Measurements from ENCODE around the gene ATP1A4.

Gene ATP1A4

GRCh38 chr1:160197231-160197630, 45.8 kb downstream of the ATP1A4 start:
- no peak for DNase-seq (ENCODE audit: low spot score)
- no peak overlapping the region for H3K4me3 ChIP-seq (ENCODE audit: severe bottlenecking)
- no peaks in the 10 kb centered on the region for H3K9me3 ChIP-seq (ENCODE audit: severe bottlenecking)
- no peaks in the 10 kb centered on the region for H3K27me3 ChIP-seq (ENCODE audit: insufficient read depth, poor library complexity, severe bottlenecking)
- no peak overlapping the region for H3K27ac ChIP-seq (ENCODE audit: poor library complexity, severe bottlenecking)
- ATAC-seq (ENCODE audit: low read depth): no peak
- H3K4me1 ChIP-seq (ENCODE audit: insufficient read depth, poor library complexity, severe bottlenecking): no peaks in the 10 kb centered on the region
- TF ChIP-seq CTCF (IDR thresholded peaks at IDR 0.05; ENCODE audit: poor library complexity, severe bottlenecking): no peak
- H3K36me3 ChIP-seq (ENCODE audit: low read depth): no peaks in the 10 kb centered on the region

DNA sequence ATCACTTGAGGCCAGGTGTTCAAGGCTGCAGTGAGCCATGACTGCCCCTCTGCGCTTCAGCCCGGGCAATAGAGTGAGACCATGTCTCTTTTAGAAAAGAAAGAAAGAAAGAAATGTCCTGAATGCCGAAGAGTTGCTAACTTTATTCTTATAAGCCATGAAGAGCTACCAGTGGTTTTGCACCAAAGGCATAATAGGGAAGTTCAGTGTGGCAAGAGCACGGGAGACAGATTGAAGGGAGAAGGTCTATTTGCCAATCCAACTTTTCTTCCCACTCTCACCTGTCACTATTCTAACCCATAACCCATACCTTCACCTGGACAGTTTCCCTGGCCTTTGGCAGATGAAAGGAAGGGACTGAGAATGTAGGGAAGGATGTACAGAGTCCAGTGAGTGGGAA, 49.4 kb downstream of the ATP1A4 start:
- ATAC-seq (ENCODE audit: low read depth): no peak
- Histone ChIP-seq H3K9me3 (ENCODE audit: severe bottlenecking) (no peaks in the 10 kb centered on the region), H3K27ac (ENCODE audit: poor library complexity, severe bottlenecking) (no peak overlapping the region), H3K27me3 (ENCODE audit: insufficient read depth, poor library complexity, severe bottlenecking) (no peaks in the 10 kb centered on the region), H3K4me1 (ENCODE audit: insufficient read depth, poor library complexity, severe bottlenecking) (peaks cover 4% of the 10 kb centered on the region), H3K36me3 (ENCODE audit: low read depth) (no peaks in the 10 kb centered on the region), H3K4me3 (ENCODE audit: severe bottlenecking) (no peak overlapping the region)
- no peak for TF ChIP-seq CTCF (IDR thresholded peaks at IDR 0.05; ENCODE audit: poor library complexity, severe bottlenecking)
- DNase-seq (ENCODE audit: low spot score): no peak

DNA sequence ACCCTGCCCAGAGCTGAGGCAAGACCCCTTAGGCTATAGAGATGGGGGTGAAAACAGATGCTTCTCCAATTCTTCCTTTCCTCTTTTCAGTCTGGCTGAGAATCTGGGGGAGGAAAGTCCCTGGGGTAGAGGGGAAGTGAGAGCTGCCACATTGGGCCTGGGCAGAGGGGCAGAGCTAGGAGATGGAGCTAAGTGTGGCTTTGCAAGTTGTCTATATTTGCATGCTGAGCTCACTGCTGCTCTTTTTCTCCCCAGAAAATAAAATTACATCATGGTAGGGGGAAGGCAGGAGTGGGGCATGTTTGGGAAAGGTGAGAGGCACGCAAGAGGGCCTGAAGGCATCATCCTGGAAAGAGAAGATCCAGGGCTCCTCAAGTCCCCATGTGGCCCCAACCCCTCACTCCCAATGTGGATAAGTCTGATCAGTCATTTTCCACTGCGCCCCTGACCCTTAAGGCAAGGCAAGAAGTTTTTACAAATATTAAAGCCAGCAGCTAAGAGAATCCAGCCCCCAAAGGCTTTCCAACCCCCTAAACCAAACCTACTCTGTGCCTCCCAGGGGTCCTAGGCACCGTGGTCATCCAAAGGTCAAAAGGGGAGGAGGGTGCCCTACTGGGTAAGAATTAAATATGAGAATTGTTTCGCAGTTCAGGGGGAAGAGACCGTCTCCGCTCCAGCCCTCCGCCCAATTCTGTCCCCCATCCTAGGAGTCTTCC, 53.3 kb downstream of the ATP1A4 start:
- no peaks in the 10 kb centered on the region for H3K9me3 ChIP-seq (ENCODE audit: severe bottlenecking)
- no peak for TF ChIP-seq CTCF (IDR thresholded peaks at IDR 0.05; ENCODE audit: poor library complexity, severe bottlenecking)
- peaks cover 29% of the 10 kb centered on the region for H3K36me3 ChIP-seq (ENCODE audit: low read depth)
- H3K4me3 ChIP-seq (ENCODE audit: severe bottlenecking): peak overlapping the region; percentile 96
- ATAC-seq (ENCODE audit: low read depth): no peak
- peaks cover 10% of the 10 kb centered on the region for H3K4me1 ChIP-seq (ENCODE audit: insufficient read depth, poor library complexity, severe bottlenecking)
- DNase-seq (ENCODE audit: low spot score): no peak
- H3K27me3 ChIP-seq (ENCODE audit: insufficient read depth, poor library complexity, severe bottlenecking): no peaks in the 10 kb centered on the region
- H3K27ac ChIP-seq (ENCODE audit: poor library complexity, severe bottlenecking): peak overlapping the region; percentile 67

DNA sequence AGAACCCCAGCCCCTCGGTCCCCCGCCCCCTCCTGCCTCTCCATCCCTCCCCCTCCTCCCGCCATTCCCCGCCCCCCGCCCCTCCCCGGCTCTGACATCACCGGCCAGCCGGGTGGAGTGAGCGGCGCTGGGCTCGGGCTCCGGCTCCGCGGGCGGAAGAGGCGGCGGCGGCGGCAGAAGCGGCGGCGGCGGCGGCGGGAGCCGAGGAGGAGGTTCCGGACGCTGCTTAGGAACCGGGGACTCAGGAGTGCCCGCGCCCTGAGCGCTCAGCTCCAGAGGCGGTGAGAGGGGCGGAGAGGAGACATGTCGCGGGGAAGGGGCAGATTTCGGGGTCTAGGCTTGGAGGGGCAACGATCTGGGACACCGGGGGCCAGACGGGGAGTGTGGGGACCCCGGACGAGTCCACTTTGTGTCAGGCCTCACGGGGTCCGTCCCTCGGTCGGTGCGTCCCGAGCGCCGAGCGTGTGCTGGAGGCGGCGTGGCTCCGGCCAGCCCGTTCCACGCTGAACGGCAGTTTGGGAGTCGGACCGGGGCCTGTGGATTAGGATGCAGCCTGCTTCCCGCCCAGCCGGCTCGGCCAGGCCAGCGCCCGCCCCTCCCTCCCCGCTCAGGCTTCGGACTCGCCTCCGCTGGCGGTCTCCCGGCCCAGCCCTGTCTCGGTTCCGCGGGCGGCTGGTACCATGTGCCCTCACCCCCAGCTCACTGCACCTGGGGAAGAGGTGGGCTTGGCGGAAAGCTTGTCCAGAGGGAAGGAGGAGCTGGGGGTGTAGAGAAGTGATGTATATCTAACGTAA, 54.0 kb downstream of the ATP1A4 start, which contains the start of gene PEA15:
Gene PEA15, plus strand, starts transcription at position 143 of the 794 bp plus-strand sequence. CDS start 6,161 bp downstream, outside the sequence.
- no peak for DNase-seq (ENCODE audit: low spot score)
- Histone ChIP-seq H3K36me3 (ENCODE audit: low read depth) (peaks cover 36% of the 10 kb centered on the region), H3K4me1 (ENCODE audit: insufficient read depth, poor library complexity, severe bottlenecking) (peaks cover 10% of the 10 kb centered on the region), H3K9me3 (ENCODE audit: severe bottlenecking) (no peaks in the 10 kb centered on the region), H3K27me3 (ENCODE audit: insufficient read depth, poor library complexity, severe bottlenecking) (no peaks in the 10 kb centered on the region), H3K27ac (ENCODE audit: poor library complexity, severe bottlenecking) (peak within 1 kb of the TSS; percentile 67), H3K4me3 (ENCODE audit: severe bottlenecking) (peak within 1 kb of the TSS; percentile 96)
- ATAC-seq (ENCODE audit: low read depth): peak; percentile 71
- no peak for TF ChIP-seq CTCF (IDR thresholded peaks at IDR 0.05; ENCODE audit: poor library complexity, severe bottlenecking)
